ENCODE data around the gene RBM33. TPM values are rescaled to one million over a fixed set of nuclear protein-coding genes. Genes with fewer than 3 reads are reported as not detected.

The RBM33 gene
- total RNA-seq, 1 donor from 2014 or later: 50.5 TPM

- H3K4me2 ChIP-seq (ENCODE audit: low read length): no peak overlapping the region
- H3K9me3 ChIP-seq (ENCODE audit: insufficient read depth, low read depth, low read length): peaks cover 4% of the 10 kb centered on the region
- H3K9ac ChIP-seq (ENCODE audit: low read length): no peak overlapping the region
- H3K36me3 ChIP-seq (ENCODE audit: insufficient read depth, low read length): no peaks in the 10 kb centered on the region
- Mint-ChIP-seq H3K27ac (ENCODE audit: unreplicated experiment) (no peak overlapping the region), H3K4me1 (ENCODE audit: low read depth, unreplicated experiment) (no peaks in the 10 kb centered on the region), H3K27me3 (ENCODE audit: low read depth, unreplicated experiment) (peaks cover 39% of the 10 kb centered on the region), H3K9me3 (ENCODE audit: unreplicated experiment) (peaks cover 9% of the 10 kb centered on the region), H3K36me3 (ENCODE audit: low read depth, unreplicated experiment) (peaks cover 2% of the 10 kb centered on the region), H3K4me3 (ENCODE audit: unreplicated experiment) (no peak overlapping the region)
- no peaks in the 10 kb centered on the region for H4K20me1 ChIP-seq (ENCODE audit: insufficient read depth, low read length)
- H2AFZ ChIP-seq (ENCODE audit: low read depth, low read length): no peak overlapping the region
- H3K27ac ChIP-seq (ENCODE audit: low read depth, low read length): no peak overlapping the region
- FAIRE-seq (no peak), DNase-seq (ENCODE audit: low read depth) (no peak)
- no peaks in the 10 kb centered on the region for H3K79me2 ChIP-seq (ENCODE audit: insufficient read depth, low read length)
- TF ChIP-seq CTCF (IDR thresholded peaks at IDR 0.05; ENCODE audit: insufficient read depth, low read depth, low read length): no peak
- peaks cover 16% of the 10 kb centered on the region for H3K27me3 ChIP-seq (ENCODE audit: insufficient read depth, low read length)
- H3K4me3 ChIP-seq (ENCODE audit: insufficient read depth, low read depth, low read length): no peak overlapping the region
- no peaks in the 10 kb centered on the region for H3K4me1 ChIP-seq (ENCODE audit: insufficient read depth, low read length)
These were observed 150.9 kb downstream of the RBM33 start for GRCh38 chr7:155795401-155795800.

GRCh38 chr7:155795951-155796350 lies 151.5 kb downstream of the RBM33 start:
- Histone ChIP-seq H3K9me3 (ENCODE audit: insufficient read depth, low read depth, low read length) (peaks cover 4% of the 10 kb centered on the region), H3K79me2 (ENCODE audit: insufficient read depth, low read length) (no peaks in the 10 kb centered on the region), H3K4me1 (ENCODE audit: insufficient read depth, low read length) (no peaks in the 10 kb centered on the region), H2AFZ (ENCODE audit: low read depth, low read length) (no peak overlapping the region), H3K27ac (ENCODE audit: low read depth, low read length) (no peak overlapping the region), H3K4me3 (ENCODE audit: insufficient read depth, low read depth, low read length) (no peak overlapping the region), H3K27me3 (ENCODE audit: insufficient read depth, low read length) (peaks cover 21% of the 10 kb centered on the region), H4K20me1 (ENCODE audit: insufficient read depth, low read length) (no peaks in the 10 kb centered on the region), H3K36me3 (ENCODE audit: insufficient read depth, low read length) (no peaks in the 10 kb centered on the region), H3K4me2 (ENCODE audit: low read length) (no peak overlapping the region), H3K9ac (ENCODE audit: low read length) (no peak overlapping the region)
- no peak overlapping the region for H3K4me3 Mint-ChIP-seq (ENCODE audit: unreplicated experiment)
- H3K27ac Mint-ChIP-seq (ENCODE audit: unreplicated experiment): no peak overlapping the region
- H3K4me1 Mint-ChIP-seq (ENCODE audit: low read depth, unreplicated experiment): no peaks in the 10 kb centered on the region
- FAIRE-seq (no peak), DNase-seq (ENCODE audit: low read depth) (no peak)
- H3K27me3 Mint-ChIP-seq (ENCODE audit: low read depth, unreplicated experiment): peaks cover 45% of the 10 kb centered on the region
- H3K36me3 Mint-ChIP-seq (ENCODE audit: low read depth, unreplicated experiment): peaks cover 2% of the 10 kb centered on the region
- TF ChIP-seq CTCF (IDR thresholded peaks at IDR 0.05; ENCODE audit: insufficient read depth, low read depth, low read length) (no peak), EZH2 (IDR thresholded peaks at IDR 0.05; ENCODE audit: insufficient read depth, low read length) (no peak)
- H3K9me3 Mint-ChIP-seq (ENCODE audit: unreplicated experiment): peaks cover 9% of the 10 kb centered on the region

- H3K79me2 ChIP-seq (ENCODE audit: insufficient read depth, low read length): no peaks in the 10 kb centered on the region
- no peaks in the 10 kb centered on the region for H3K36me3 ChIP-seq (ENCODE audit: insufficient read depth, low read length)
- FAIRE-seq (no peak), DNase-seq (ENCODE audit: low read depth) (no peak)
- Mint-ChIP-seq H3K4me1 (ENCODE audit: low read depth, unreplicated experiment) (no peaks in the 10 kb centered on the region), H3K36me3 (ENCODE audit: low read depth, unreplicated experiment) (peaks cover 2% of the 10 kb centered on the region), H3K27me3 (ENCODE audit: low read depth, unreplicated experiment) (peaks cover 51% of the 10 kb centered on the region), H3K27ac (ENCODE audit: unreplicated experiment) (no peak overlapping the region), H3K4me3 (ENCODE audit: unreplicated experiment) (no peak overlapping the region), H3K9me3 (ENCODE audit: unreplicated experiment) (peaks cover 5% of the 10 kb centered on the region)
- no peak overlapping the region for H3K9ac ChIP-seq (ENCODE audit: low read length)
- no peak overlapping the region for H3K4me3 ChIP-seq (ENCODE audit: insufficient read depth, low read depth, low read length)
- H3K4me1 ChIP-seq (ENCODE audit: insufficient read depth, low read length): no peaks in the 10 kb centered on the region
- H3K4me2 ChIP-seq (ENCODE audit: low read length): peak overlapping the region; percentile 59
- TF ChIP-seq CTCF (IDR thresholded peaks at IDR 0.05; ENCODE audit: insufficient read depth, low read depth, low read length): peak; percentile 40
- TF ChIP-seq EZH2 (IDR thresholded peaks at IDR 0.05; ENCODE audit: insufficient read depth, low read length): no peak
- no peaks in the 10 kb centered on the region for H4K20me1 ChIP-seq (ENCODE audit: insufficient read depth, low read length)
- no peak overlapping the region for H2AFZ ChIP-seq (ENCODE audit: low read depth, low read length)
- H3K27ac ChIP-seq (ENCODE audit: low read depth, low read length): no peak overlapping the region
- peaks cover 4% of the 10 kb centered on the region for H3K9me3 ChIP-seq (ENCODE audit: insufficient read depth, low read depth, low read length)
- peaks cover 28% of the 10 kb centered on the region for H3K27me3 ChIP-seq (ENCODE audit: insufficient read depth, low read length)
These were observed 152.2 kb downstream of the RBM33 start for GRCh38 chr7:155796381-155797261.
